ENCODE measurements around the gene NIBAN1.

- TF ChIP-seq TOX (CRISPR knock-in tag; IDR thresholded peaks at IDR 0.05; ENCODE audit: borderline replicate concordance), result no peak
- TF ChIP-seq TCF4 (CRISPR knock-in tag; IDR thresholded peaks at IDR 0.05; ENCODE audit: borderline replicate concordance), result no peak
- TF ChIP-seq, protein P1, sequence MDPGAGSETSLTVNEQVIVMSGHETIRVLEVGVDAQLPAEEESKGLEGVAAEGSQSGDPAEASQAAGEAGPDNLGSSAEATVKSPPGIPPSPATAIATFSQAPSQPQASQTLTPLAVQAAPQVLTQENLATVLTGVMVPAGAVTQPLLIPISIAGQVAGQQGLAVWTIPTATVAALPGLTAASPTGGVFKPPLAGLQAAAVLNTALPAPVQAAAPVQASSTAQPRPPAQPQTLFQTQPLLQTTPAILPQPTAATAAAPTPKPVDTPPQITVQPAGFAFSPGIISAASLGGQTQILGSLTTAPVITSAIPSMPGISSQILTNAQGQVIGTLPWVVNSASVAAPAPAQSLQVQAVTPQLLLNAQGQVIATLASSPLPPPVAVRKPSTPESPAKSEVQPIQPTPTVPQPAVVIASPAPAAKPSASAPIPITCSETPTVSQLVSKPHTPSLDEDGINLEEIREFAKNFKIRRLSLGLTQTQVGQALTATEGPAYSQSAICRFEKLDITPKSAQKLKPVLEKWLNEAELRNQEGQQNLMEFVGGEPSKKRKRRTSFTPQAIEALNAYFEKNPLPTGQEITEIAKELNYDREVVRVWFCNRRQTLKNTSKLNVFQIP (CRISPR knock-in tag; IDR thresholded peaks at IDR 0.05; ENCODE audit: borderline replicate concordance, low read depth), result no peak
- TF ChIP-seq, protein P2, sequence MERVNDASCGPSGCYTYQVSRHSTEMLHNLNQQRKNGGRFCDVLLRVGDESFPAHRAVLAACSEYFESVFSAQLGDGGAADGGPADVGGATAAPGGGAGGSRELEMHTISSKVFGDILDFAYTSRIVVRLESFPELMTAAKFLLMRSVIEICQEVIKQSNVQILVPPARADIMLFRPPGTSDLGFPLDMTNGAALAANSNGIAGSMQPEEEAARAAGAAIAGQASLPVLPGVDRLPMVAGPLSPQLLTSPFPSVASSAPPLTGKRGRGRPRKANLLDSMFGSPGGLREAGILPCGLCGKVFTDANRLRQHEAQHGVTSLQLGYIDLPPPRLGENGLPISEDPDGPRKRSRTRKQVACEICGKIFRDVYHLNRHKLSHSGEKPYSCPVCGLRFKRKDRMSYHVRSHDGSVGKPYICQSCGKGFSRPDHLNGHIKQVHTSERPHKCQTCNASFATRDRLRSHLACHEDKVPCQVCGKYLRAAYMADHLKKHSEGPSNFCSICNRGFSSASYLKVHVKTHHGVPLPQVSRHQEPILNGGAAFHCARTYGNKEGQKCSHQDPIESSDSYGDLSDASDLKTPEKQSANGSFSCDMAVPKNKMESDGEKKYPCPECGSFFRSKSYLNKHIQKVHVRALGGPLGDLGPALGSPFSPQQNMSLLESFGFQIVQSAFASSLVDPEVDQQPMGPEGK (CRISPR knock-in tag; IDR thresholded peaks at IDR 0.05; ENCODE audit: borderline replicate concordance), result no peak
- no peak for TF ChIP-seq ZC3H10 (CRISPR knock-in tag; IDR thresholded peaks at IDR 0.05)
- no peak for TF ChIP-seq OSR1 (CRISPR knock-in tag; IDR thresholded peaks at IDR 0.05)
- no peak for TF ChIP-seq CSRNP3 (CRISPR knock-in tag; IDR thresholded peaks at IDR 0.05)
- no peak for TF ChIP-seq CREB5 (CRISPR knock-in tag; IDR thresholded peaks at IDR 0.05; ENCODE audit: low read depth)
- TF ChIP-seq RARB (CRISPR knock-in tag; IDR thresholded peaks at IDR 0.05), result no peak
- TF ChIP-seq BACH2 (CRISPR knock-in tag; IDR thresholded peaks at IDR 0.05; ENCODE audit: borderline replicate concordance), result no peak
- TF ChIP-seq ZFP3 (CRISPR knock-in tag; IDR thresholded peaks at IDR 0.05), result no peak
Measured at GRCh38 chr1:184930232-184930631, 44.1 kb downstream of the NIBAN1 start.

All from SK-N-SH treated with all-trans-retinoic acid at 6 μM for 48 hours (cell line).